Fibroblast of skin of left biceps (primary cell): ENCODE results near the gene PRLH.

Source experiments
- DNase-seq, 2 experiments: peaks; one replicate each; pipeline ENCODE4 v3.0.0-alpha.2; 2013; ENCODE audit warnings: low read depth in 2 of 2

PRLH gene

DNA sequence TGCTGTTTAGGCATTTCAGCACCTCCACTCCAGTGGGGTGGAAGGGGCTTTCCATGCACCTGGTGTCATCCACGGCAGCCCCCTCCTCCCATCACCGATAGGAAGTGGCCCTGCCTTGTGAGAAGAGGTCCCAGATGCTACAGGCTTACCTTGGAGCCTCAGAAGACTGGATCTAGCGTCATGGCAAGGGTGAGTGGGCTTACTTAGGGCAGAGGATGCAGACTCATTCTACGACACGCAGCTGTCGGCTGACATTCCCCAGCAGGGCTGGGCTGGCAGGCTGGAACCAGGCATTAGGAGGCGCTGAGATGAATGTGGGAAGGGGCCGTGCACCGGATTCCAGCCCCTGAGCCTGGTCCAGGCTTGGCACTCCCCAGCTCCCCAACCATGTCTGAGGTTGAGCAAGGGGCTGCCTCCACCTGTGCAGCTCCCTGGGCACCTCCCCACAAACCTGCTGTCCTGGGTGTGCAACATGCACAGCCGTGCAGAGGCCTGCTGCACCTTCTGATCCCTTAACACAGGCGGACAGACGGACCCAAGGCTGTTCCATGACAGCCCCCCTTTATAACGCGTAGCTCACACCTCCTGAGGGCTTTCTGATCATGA, 1.7 kb upstream of the PRLH start:
- no peak for DNase-seq

DNA sequence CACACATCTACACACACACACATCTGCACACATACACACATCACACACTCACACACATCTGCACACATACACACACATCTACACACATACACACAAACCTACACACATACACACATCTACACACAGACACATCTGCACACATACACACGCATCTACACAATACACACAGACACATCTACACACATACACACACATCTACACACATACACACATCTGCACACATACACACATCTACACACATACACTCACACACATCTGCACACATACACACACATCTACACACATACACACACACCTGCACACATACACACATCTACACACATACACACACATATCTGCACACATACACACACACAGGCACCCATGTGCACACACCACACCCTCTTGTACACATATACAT, 400 bp upstream of the PRLH start:
- DNase-seq: no peak

DNA sequence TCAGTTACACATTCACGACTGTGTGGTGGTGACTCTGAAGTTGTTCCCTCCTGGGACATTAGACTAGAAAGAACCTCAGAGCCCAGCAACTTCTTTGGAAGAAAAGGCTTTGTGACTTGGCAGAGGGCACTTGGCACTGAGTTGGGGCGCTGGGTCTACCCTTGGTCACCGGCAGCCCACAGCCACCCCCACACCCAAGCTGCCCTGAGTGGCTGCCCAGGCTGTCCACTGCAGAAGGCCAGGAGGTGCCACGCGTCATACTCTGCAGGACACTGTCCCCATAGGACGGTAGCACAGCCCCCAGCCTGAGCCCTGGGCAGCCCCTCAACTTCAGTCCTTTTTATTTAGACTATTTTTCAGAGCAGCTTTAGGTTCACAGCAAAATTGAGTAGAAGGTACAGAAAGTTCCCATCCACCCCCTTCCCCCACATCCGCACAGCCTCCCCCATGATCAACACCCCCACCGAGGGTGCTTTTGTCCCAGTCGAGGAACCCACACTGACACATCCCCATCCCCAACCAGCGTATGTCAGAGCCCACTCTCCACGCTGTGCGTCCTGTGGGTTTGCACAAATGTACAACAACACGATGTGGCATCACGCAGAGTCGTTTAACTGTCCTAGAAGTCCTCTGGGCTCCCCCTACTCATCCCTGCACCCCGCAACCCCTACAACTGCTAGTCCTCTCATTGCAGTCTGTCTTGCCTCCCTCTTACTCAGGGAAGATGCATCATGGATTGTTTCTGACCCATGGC, 1.1 kb downstream of the PRLH start:
- no peak for DNase-seq

DNA sequence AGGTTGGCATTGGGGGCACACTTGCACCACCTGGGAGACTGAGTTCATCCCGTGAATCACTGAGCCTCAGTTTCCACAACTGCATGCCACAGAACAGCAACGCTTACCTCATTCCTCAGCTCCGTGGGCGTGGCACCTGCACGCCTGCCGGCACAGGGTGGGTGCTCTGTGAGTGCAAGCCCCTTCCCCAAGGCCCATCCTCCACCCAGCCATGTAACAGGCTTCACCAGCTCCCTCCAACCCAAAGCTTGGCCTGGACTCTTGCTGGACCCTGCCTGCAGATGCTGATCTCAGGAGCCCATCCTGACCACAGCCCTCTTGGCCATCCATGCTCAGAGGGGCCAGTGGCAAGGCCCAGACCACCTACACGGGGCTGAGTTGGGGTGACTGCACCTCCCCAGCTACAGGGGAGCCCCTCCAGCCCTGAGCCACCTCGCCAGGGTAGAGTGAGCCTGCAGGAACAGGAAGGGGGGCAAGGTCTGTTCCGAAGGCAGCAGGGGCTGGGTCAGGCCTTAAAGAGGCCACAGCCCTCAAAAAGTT, 1.8 kb downstream of the PRLH start:
- no peak for DNase-seq

DNA sequence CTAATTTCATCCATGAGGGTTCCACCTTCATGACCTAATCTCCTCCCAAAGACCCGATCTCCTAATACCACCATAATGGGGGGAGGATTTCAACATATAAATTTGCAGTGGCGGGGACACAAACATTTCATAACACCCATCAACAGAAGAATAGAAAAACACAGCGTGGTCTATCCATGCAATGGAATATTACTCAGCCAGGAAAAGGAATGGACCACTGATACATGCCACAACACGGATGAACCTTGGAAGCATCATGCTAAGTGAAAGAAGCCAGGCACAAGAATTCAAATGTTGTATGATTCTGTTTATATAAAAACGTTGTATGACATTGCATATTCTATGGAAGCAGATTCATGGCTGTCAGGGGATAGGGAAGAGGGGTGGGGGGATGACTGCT, 2.7 kb downstream of the PRLH start:
- no peak for DNase-seq

DNA sequence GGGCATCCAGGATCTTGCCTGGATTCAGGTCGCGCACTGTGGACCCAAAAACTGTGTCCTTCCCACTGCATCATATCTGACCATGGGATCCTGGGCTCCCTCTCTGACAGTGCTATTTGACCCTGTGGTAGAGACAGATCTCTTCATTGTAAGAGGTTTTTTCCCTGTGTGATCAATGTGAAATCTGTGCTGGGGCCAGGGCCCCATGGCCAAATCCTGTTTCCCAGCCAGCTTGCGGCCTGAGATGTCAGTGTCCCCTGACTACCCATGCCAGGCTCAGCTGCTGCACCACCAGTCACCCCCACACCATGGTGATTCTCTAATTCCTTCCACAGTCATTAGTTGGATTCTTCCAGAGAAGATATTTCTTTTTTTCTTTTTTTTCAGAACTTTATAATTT, 3.5 kb downstream of the PRLH start:
- no peak for DNase-seq

DNA sequence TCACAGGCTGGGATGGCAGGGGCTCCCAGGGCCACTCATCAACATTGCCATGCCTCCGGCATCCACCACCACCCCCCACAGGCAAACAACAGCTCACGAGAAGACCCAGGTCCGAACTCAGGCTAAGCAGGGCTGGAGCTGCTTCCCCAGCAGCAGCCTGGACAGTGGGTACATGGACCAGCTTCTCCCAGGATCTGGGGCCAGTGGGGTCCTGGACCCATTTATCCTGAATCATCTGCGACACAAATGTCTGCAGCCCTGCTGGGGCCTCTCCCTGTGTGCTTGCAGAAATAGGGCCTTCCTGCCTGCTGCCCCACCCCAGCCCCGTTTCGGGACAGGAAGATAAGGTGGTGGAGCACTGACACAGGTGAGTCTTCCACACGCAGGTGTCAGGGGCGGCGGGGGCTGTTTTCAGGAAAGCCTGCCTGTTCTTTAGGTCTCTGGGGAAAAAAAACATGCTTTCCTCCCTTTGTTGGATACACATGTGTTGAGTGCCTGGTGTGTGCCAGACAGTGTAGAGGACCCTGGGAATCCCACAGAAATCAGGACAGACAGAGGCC, 4.5 kb downstream of the PRLH start:
- DNase-seq: no peak

DNA sequence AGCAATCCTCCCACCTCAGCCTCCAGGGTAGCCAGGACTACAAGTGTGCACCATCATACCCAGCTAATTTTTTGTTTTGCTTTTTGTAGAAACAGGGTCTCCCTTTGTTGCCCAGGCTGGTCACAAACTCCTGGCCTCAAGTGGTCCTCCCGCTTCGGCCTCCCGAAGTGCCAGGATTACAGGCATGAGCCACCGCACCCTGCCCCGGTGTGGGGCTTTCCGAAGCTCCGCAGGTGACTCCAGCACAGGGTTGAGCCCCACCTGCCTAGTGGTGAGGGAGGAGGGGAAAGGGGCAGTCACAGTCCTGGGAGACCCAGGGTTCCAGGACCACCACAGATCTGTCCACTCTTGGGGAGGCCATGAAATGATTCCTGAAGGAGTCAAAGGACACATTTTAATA, 5.2 kb downstream of the PRLH start:
- no peak for DNase-seq

DNA sequence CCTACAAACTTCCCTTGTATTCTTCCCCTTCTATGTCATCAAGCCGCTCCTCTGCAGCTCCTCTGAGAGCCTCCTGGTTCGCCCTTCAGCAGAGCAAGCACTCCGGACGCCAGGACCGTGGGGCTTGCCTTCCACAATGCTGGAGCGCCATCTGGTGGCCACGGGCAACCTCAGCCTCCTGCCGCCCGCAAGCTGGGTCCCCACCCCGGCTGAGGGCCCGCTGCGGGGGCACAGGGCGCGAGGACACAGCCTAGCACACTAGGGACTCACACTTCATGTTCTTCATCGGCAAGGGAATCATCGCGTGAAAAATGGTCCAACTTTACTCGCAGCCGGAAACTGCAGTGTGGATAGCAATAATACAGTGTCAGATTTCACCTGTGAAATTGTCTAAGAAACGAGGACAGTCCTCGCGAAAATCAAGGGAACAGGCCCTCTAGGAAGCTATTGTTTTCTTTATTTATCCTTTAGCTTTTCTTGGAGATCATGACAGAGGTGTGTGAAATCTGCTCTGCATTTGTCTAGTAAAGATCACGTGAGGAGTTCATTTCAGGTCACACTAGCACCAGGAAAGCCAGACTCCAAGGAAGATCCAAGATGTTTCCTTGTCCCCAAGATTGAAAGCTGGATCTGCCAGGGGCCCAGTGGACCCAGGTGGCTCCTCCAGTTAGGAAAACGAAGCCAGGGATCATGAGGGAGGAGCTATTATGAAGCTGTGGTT, 5.8 kb downstream of the PRLH start:
- DNase-seq: peak; percentile 67

DNA sequence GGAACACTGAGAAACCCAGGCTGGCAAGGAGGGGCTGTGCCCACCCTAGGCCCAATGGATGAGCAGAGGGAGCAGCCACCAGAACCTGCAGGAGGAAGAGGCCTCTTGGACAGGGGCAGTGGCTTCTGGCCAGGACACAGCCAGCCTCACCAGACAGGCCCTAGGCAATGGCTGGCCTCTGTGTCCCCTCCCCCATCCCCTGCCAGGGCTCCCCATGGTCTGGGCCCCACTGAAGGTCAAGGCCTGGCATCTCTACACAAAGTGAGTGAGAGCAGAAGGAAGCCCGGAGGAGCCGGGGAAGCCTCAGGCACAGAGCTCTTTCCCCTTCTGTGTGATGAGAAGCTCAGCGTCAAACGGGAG, 6.3 kb downstream of the PRLH start:
- no peak for DNase-seq

DNA sequence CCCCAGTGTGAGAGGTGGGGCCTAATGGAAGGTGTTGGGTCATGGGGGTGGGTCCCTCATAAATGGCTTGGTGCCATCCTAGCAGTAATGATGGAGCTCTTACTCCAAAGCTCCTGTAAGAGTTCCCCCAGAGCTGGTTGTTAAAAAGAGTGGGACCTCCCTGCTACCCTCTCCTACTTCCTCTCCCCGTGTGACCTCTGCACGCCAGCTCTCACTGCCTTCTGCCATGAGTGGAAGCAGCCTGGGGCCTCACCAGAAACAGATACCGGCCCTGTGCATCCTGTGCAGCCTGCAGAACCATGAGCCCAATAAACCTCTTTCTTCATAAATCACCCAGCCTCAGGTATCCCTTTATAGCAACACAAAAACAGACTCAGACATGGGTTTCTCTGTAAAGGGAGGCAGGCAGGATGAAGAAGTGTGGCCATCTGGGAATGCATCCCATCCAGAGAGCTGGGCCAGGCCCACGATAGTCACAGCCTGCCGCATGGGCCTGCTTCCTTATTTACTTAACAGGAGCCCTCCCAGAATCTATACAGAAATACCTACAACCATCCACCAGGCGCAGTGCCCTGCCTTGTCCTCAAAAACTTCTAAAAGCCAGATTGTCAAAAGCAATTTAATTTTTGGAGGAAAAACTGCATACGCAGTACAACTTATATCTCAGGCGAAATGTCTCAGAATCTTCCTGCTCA, 7.5 kb downstream of the PRLH start:
- DNase-seq: no peak

DNA sequence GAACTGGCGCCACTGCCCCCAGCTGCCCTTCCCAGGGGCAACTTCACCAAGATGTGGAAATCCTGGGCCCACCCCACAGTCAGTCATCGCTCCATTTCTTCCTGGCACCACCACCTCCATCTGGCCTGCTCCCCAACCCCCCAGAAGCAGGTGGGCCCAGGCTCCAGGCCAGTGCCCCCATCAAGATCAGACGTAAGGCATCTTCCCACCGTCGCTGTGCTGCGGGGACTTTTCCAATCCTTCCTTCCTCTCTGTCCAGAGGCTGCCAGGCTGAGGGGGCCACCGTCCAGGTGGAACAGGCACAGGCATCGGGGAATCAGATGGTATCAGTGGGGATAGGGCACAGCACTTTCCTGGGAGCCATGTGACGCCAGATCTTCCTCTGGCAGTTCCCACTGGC, 8.1 kb downstream of the PRLH start:
- DNase-seq: no peak

DNA sequence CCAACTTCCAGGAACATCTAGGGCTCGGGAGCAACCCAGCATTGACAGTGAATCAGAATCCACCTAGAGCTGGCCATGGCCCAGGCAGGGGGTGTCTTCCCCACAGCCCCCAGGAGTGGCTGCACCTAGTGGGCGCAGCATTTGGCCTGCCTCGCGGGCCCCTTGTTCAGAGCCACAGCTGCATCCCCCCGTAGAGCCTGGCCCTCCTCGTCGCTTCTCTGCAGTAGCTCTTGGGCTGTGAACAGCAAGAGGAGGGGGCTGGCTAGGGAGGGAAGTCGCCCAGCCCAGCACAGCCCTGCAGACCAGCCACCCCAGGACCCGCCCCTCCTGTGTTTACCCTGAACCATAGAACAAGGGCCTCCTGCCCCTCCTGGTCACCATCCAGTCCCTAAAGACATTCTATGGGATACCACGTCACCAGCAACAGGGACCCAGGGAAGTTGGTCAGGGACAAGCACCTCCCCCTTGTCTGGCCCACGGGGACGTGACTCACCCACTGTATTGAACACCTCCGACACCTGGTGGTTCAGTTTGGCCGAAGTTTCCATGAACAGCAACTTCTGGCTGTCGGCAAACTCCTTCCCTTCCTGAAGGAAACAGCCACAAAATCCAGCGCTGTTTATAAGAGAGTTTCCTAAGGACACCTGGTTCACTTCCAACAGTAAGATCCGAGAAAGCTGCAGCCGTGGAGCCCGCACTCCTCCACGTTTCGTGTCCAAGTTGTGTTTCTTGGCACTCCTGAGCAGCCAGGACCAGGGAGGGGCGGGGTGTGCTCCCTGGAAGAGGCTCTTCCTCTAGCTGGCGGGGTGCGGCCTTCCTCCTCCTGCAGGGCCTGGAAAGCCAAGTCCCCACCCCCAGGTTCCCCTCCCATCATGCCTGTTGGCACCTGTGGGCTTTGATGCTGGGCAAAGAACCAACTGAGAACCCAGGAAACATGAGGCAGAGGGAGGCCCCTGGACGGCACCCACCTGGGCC, 8.8 kb downstream of the PRLH start:
- DNase-seq: no peak

DNA sequence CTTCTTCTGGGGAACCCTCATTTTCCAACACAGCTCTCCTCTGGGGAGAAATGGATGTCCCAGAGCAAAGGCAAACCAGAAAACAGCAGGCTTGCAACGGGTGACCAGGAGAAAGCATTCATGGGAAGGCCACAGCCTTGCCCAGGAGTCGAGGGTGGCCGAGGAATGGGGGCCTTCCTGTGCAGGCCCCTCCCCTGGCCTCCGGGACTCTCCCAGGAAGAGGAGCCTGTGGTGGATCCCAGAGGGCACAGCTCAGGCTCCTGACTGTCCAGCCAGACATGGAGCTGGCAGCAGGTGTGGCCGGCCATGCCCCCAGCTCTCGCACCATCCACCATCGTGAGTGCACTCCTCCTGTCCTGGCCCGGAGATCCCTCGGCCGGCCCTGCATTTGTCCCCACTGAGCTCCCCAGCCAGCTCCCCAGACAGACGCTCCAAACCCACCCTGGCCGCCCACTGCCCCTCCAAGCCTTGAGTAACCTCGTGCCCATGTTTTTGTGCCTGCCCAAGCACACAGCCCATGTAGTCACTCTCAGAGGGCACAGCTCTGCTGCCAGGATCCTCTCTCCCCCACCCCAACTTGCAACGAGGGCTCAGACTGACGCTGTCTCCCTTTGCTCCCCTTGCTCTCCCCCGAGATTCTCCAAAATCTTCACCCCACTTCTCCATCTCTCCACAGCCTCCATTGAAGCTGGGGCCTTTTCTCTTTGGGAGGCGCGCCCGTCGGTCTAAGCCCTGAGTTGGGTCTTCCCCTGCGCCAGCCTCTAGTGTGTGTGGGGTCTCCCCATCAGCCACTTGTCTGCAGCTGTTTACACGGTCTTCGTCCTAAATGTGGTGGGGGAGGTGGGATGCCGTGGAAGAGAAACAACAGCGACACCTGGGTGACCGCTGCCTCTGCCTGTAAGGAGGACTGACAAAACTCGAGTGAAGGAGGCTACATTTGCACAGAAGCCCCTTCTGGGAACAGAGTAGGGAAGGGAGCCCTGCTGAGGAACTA, 9.8 kb downstream of the PRLH start:
- no peak for DNase-seq

DNA sequence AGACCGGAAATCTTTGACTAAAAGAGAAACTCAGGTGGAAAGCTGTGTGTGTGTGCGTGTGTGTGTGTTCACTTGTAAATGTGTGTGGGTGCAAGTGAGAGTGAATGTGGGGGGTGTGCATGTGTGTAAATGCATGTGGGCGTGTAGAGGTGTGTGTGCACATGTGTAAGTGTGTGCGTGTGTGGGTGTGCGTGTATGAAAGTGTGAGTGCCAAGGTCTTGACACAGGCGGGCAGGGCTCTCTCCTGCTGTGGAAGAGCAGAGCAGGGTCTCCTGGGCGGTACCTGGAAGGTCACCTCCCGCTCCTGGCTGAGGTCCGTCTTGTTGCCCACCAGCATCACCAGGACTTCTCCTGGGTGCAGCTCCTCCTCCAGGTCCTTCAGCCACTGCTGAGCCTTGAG, 10.6 kb downstream of the PRLH start:
- no peak for DNase-seq

DNA sequence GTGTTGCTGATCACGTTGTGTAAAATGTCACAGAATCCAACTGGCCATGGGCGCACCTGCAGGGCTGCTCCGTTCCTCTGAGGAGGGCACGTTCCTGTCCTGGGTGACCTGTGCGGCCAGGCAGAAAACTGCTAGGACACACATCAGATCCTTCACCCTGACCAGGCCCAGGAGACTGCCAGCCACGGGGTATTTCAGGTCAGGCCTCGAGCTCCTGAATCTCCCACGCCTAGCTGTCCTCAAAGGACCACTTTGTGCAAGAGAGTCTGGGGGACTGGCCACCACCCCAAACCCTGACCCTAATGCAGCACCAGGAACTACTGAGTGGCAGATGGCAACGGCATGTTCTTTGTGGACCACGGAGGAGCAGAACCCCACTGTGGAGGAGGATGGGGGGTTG, 11.1 kb downstream of the PRLH start:
- no peak for DNase-seq

DNA sequence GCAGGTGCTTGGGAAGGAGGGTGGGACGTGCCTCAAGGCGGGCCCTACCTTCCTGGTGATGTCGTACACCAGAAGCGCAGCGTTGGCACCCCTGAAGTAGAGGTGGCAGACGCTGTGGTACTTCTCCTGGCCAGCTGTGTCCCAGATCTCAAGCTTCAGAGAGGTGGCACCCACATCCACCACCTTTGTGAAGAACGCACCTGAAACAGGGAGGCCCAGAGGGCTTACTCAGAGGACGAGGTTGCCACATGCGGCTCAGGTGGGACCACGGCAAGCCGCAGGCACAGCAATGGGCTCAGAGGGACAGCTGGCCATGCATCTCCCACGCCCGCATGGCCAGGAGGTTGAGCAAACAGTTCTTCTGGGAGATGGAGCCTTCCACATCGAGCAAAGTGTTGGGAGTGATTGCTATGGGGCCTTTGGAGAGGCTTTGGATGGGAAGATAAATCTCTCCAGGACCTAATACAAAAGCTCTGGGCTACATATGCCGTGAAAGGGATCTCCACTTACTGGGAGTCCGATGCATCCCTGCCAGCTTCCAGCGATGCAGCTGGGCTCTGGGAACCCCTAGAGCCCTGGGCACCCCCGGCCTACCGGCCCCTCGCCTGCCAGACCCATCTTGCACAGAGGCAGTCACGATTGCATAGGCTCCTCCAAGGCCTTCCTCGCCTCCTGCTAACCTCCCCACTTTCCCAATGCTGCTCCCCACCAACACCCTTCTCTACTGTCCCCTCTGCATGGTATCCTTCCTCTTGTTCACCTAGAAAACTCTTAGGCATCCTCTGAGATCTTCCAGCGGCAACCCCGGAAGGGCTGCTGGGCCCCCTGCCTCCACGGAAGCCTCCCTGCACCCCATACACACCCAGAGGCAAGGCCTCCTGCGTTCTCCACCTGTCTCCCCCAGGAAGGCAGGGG, 11.8 kb downstream of the PRLH start:
- no peak for DNase-seq

DNA sequence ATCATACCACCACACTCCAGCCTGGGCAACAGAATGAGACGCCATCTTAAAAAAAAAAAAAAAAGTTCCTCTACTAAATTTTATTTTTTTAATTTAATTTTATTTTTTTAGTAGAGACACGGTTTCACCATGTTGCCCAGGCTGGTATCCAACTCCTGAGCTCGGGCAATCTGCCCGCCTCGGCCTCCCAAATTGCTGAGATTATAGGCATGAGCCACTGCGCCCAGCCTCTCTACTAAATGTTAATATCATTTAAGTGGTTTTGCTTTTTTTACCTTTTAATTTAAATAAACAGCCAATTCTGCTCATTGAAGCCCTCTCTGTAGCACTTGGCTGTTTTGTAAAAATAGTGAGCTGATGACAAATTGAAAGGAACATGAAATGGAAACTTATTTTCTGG, 15.0 kb downstream of the PRLH start:
- DNase-seq: no peak
